GM21825 (cell line): Measurements from ENCODE around the gene WNT1.
A peak's percentile ranks its signal among the peaks of the same experiment; 100 is the strongest.

ENCODE experiments used
- ATAC-seq: cut with Tn5 transposase; IDR thresholded peaks from one replicate; pipeline ENCODE4 v1.9.1; 2021; ENCODE audit warnings: mild to moderate bottlenecking, moderate library complexity; ENCODE audit not compliant: unreplicated experiment

Gene WNT1

DNA sequence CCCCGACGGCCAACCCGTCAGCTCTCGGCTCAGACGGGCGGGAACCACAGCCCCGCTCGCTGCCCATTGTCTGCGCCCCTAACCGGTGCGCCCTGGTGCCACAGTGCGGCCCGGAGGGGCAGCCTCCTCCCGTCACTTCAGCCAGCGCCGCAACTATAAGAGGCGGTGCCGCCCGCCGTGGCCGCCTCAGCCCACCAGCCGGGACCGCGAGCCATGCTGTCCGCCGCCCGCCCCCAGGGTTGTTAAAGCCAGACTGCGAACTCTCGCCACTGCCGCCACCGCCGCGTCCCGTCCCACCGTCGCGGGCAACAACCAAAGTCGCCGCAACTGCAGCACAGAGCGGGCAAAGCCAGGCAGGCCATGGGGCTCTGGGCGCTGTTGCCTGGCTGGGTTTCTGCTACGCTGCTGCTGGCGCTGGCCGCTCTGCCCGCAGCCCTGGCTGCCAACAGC, at the start of gene WNT1:
TSS of gene WNT1 (plus strand) at position 32 of the 450 bp plus-strand sequence. CDS start at position 361, 329 bp downstream.
- ATAC-seq, result no peak

DNA sequence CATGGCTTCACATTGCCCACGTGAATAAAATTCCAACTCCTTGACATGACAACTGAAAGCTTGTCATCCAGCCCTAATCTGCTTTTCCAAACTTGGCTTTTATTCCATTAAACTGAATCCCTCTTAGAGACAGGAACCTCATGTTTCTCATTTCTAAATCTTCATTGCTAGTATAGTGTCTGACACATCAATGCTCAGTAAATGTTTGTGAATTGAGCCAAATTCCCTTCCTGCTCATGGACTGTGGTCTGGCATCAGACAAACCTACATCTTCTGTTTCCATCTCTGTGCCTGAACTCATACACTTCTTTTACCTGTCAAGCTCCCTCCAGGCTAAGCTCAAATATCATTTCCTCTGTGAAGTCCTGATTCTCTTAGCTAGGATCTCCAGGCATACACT, 48.6 kb upstream of the WNT1 start:
- ATAC-seq, result no peak

DNA sequence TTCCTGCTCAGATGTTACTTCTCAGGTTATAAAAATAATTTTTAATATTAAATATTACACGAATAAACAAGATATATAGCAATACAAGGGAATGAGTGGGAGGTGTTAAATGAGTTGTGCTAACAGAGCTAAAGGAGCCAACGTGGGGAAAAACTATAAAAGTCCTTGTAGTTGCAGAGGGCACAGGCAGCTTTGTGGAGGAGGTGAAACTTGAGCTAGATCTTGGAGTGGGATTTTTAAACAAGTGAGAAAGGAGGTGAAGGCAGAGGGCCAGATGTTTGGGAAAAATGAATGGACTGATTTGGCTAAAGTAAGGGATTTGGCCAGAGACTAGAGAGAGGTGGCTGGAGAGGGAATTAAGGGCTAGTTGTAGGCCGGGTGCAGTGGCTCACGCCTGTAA, 47.6 kb upstream of the WNT1 start:
- ATAC-seq, result no peak

DNA sequence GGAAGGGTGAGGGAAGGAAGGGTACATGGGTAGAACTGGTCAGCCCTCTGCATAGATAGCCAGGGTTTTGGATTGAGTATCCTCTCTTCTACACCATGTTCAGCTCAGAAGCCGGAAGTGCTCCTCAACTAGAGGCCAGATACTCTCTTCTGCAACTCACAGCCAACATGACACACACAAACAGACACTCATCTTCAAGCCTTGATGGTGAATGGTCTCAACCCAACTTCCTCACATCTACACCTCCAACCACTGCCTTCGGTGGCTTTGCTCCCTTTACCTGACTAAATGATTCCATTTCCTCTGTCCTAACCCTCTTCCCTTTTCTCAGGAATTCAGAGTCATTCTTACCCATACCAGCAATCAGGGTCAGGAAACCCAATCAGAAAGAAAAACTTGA, 45.2 kb upstream of the WNT1 start:
- no peak for ATAC-seq

DNA sequence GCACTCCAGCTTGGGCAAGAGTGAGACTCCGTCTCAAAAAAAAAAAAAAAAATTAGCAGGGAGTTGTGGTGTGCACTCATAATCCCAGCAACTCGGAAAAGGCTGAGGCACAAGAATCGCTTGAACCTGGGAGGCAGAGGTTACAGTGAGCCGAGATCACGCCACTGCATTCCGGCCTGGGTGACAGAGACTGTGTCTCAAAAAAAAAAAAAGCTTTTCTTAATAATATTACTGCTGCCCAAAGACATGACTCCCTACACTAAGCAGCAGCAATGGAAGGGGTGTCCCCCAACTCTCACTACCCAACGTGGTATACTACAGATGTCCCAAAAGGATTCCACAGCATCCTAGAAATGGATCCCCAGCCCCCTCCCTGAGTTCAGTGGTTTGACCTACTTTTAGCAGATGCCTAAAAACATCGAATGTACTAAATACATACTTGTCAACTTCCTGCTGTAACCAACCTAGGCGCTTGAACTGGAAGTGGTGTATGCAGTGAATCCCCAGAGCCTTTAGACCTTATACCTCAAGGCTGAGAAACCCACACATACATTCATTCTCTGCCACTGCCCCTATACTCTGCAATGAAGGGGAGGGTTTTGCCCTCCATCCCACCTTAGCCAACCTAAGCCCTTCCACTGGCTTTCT, 44.3 kb upstream of the WNT1 start:
- ATAC-seq, result no peak

DNA sequence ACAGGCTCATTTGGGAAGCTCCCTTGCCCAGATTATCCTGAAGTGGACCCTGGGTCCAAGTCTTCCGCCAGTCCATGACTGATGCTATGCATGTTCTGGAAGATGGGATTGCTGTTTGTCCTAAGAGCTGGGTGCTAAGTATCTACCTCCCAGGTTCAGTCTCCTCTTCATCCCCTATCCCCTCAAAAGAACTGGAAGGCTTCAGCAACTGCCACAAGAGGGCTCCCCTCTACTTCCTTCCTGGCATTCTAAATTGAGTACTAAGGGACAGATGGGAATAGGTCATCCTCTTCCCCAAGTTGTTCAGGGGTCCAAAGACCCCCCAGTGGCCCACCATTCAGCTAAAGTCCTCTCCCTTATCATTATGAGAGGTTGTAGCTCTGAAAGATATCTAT, 43.8 kb upstream of the WNT1 start:
- no peak for ATAC-seq

DNA sequence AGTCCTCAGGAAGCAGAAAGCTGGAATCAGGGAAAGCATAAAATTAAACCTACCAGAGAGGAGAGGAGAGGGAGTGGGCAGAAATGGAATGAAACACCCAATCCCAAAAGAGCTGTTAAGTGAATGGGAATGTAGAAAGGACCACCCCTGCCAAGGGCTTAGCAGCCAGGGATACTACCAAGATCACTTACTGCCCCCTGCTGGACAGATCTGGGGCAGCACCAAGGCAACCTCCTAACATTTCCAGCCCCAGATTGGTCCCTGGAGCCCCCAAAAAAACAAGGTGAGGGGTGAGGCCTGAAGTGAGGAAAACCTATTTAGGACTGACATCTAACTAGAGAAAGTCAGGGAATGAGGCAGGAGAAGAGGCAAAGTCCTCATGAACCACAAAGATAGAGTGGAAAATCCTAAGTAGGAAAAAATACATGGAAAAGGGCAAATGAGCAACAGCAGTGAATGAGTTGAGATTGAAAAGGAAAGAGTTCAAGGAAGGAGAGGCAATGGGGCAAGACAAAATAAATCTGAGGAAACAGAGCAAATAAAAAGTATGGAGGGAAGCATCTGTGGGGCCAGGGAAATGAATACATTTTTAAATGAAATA, 41.6 kb upstream of the WNT1 start:
- no peak for ATAC-seq

DNA sequence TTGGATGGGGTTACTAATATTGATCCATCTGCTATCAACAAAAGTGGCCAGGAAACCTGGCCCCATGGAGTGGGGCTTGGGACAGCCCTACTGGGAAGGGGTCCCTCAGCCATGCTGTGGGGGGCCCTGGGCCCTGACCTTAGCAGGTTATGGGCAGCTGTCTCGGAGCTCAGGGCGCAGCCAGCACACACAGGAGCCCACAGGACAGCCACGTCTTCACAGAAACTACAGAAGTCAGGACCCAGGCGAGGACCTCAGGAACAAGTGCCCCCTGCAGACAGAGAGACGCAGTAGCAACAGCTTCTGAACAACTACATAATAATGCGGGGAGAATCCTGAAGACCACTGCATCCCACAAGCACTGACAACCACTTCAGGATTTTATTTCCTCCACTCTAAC, 41.0 kb upstream of the WNT1 start:
- ATAC-seq, result no peak

DNA sequence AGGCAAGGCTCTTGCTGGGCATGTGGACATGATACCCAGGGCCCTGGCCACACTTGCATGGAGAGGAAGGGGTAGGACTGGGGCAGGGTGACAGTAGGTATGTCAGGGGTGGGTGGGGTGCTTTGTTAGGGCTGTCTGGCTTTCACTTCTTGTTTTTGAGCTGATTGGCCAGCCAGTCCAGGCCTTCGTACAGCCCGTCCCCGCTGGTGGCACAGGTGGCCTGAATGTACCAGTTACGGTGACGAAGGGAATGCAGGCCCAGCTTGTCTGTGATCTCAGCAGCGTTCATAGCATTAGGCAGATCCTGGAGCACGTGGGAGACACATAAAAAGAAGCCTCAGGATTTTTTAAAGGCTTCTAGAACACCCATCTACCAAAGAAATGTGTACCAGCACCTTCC, 39.3 kb upstream of the WNT1 start:
- no peak for ATAC-seq

DNA sequence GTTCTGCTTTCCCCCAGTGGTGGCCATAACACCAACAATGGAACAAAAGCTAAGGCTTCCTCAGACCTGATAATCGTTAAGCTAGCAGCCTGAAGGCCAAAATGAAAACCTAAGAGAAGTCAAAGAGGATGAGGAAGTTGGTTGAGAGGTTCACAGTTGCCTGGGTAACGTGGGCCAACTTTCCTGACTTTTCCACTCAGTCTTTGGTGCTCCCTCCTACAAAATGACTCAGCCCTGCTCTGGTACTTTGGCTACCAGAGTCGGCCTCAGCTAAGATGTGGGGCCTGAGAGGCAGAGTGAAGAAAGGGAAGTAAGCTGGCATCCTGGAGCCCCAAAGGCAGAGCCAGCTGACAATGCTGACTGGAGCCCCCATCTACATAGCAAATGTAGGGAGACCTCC, 37.9 kb upstream of the WNT1 start:
- no peak for ATAC-seq

DNA sequence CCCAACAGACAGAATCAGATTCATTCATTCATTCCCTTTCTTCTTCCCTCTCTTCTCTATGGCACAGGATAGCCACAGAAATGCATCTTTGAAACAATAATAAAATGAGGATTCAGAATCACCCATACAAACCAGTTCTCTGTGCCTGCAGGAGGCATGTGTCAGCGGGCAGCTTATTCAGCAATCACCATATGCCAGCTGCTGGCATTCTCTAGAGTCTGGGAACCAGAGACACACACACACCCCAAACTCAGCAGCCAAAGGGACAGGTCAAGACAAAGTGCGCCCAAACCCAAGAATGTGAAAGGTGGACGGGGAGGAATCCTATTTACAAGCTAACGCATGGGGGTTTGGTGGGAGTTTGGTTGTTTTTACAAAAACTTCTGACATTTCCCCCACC, 34.9 kb upstream of the WNT1 start:
- ATAC-seq, result no peak

DNA sequence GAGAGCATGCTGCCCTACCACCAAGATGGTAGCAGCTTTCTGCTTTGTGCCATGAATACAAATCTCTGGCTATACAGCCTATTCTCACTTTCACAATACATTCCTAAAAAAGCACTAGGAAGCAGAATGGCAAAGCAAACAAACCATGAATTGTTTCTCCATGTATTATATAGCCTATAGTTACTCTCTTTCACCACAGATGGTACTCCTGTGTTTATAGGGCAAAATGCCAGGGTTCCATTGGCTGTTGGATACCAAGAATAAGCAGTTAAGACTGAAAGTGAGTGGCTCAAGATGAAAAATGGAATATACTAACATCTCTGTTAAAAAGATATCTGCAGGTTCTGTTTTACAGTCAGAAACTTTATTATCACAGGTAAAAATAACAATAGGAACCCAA, 31.9 kb upstream of the WNT1 start:
- no peak for ATAC-seq

DNA sequence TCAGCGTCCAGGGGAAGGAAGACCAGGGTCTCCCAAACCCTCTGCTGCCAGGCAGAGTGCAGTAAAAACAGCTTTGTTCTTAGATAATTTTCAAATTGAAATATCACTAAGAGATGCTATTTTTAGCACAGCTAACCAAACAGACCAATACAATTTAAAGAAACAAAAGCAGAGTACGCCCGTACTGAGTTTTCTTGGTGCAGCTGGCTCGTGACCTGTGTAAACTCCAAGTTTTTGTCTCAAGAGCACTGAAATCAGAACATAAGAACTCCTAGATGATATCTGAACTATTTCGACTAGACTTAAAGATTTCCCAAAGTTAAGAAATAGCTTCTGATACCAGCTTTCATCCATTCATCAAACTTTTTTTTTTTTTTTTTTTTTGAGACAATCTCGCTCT, 31.2 kb upstream of the WNT1 start:
- ATAC-seq, result no peak

DNA sequence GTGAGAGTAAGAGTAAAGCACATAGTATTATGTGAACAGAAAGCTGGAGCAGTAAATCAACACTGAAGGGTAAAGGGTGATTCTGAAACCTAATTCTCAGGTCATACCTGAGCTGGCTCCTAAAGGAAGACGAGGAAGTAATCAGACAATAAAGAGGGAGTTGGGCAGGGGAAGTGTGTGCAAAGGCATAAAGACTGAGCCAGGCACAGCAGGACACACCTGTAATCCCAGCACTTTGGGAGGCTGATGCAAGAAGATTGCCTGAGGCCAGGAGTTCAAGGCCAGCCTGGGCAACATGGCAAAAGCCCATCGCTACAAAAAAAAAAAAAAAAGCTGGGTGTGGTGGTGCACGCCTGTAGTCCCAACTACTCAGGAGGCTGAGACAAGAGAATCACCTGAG, 30.4 kb upstream of the WNT1 start:
- no peak for ATAC-seq

DNA sequence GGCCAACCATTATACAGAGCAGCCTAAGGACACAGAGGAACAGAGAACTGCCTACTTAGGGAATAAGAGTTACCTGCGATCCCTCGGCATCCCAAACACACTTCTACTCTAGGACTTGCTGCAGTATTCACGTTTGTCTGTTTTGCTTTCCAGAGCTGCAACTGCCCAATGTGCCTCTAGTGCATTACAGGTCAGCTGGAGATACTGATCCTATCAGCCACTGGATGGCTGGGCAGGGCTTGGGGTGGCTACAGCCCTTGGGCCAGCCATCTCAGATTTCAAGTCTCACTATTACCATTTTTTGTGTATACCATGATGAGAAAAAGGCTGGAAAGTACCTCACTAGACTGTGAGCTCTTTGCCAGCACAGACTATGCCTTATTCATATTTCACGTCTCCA, 25.4 kb upstream of the WNT1 start:
- no peak for ATAC-seq

DNA sequence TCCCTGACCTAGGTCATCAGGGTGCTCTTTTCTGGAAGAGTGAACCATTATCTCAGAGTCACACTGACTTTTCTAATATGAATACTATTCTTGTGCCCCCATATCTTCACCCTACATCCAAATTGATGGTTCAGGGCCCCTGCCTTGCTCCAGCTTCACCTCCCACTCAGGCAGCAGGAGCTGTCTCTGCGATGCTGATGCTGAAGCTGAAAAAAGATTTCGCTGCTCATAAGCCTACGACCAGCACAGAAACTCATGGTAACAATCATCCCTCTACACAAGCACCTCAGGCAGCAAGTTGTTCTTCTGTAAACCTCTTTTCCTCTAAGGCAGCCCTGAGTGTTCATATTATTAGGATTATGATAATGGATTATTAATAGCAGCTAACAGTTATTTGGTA, 24.1 kb upstream of the WNT1 start:
- no peak for ATAC-seq

DNA sequence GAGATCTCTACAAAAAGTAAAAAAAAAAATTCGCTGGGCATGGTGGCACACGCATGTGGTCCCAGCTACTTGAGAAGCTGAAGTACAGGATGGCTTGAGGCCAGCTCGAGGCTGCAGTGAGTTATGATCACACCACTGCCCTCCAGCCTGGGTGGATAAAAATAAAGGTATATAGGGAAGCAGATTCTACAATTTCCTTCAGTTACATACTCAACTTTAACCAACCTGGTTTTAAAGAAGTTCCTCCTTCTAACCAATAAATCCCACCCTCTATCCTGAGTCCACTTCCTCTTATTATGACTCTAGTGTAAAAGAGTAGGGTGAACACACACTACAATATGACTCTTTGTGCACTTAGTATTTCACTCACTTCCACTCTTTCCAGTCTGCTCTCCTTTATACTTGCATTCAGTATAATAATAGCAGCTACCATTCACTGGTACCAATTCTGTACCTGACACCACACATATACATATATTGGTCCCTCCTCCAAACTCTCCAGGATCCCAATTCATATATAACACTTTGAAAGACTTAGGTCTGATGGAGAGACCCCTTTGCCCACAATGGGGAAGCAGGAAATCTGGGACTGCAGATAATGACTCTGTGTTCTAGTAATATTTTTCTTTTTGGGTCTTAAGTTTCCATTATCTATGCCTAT, 23.2 kb upstream of the WNT1 start:
- ATAC-seq, result no peak

DNA sequence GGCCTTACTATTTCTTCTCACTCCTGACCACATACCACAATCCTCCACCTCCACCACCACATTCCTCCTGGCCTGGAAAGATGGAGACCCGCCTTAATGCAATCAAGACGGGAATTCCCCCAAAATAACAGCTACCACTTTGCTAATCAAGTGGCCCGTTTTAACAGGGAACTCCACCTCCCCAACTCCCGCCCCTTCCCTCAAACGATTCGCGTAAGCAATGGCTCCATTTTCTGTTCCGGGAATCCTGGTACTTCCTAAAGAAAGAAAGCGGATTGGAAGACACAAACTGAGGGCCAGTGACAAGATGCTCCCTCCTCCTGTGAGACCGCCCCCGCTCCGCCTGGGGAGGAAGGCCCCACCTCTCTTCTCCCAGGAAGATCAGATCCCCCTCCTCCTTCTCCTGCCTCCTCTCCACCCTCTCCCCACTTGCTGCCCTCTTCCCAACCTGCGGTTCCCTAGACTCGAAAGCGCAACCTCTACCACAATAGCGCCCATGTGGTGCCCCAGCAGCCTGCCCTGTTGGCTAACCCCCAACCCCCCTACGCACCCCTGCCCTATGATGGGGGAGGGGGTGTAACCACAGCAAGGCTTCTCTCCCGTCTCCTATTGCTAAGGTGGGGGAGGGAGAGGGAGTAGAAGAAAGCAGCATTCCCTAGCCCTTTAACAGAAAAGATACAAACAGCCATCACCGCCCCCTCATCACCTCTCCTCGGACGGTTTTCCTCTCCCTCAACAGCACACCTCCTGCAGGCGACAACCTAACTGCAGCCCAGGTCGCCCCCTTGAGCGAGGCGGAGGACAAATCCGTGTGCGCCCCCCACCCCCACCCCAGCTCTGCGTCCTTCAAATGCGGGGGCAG, 21.6 kb upstream of the WNT1 start:
- peak; percentile 5 for ATAC-seq

DNA sequence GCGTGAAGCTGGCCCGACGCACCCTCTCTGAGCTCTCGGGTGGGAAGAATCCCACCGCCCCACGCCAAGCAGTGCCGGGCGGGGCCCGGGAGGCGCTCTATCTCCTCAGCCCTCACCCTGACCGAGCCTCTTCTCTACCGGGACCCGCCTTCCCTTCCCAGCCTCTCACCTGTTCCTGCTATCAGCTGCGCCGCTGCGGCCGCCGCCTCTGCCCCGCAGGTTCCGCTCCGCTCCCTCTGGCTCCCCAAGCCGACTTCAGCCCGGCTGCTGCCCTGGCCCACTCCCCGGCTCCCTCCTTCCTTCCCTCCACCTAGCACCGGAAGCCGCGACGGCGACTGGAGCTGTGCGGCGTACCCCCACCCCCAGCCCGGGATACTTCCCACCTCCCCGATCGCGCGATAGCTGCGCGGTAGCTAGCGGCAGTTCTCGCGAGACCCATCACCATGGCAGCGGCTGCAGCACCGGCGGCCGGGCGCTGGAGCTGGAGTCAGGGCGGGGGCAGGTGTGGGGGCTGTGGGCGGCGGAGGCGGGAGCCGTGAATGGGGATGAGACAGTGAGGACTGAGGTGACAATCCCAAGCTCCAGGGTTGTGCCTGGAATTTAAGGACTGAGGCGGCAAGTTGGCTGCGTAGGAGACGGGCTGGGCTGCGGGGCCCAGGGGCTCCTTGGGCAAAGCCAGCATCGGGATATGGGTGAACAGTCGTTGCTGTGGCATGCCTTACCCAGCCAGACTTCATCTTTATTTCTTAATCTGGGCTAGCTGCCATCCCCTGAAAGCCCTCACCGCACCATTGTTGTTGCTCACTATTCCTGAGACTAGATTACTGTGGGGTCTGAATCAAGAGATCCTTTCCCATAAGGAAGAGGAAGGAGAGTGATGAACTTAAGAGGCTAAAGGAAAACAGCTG, 20.7 kb upstream of the WNT1 start, which contains the start of gene ARF3:
TSS of gene ARF3 (minus strand) at position 347 of the 908 bp plus-strand sequence. CDS start 16,392 bp downstream, outside the sequence.
- peak; percentile 91 for ATAC-seq

DNA sequence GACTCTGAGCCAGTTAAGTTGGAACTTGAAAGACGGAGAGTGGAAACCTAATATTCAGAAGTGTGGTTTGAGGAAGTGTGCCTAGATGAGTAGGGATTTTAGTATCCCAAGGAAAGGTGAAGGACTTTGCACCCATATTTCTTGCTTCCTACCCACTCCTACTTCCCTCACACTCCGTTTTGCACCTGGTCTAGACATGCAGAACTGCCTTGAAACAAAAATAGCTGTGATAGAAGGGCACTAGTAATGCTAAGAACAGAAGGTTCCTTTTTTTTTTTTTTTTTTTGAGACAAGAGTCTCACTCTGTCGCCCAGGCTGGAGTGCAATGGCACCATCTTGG, 20.1 kb upstream of the WNT1 start:
- ATAC-seq, result no peak
